HTR-8/SVneo (cell line): ENCODE measurements around the gene TSR3.

Experiments used
- DNase-seq: peaks from one replicate; pipeline ENCODE4 v3.0.0; 2011; ENCODE audit warnings: low spot score, mixed read lengths; ENCODE audit not compliant: insufficient read length
- FAIRE-seq: peaks from 2 replicates; lab custom pipeline; 2011; peaks lifted over from hg19 to GRCh38; lab: Jason Lieb, UNC

TSR3 gene

DNA sequence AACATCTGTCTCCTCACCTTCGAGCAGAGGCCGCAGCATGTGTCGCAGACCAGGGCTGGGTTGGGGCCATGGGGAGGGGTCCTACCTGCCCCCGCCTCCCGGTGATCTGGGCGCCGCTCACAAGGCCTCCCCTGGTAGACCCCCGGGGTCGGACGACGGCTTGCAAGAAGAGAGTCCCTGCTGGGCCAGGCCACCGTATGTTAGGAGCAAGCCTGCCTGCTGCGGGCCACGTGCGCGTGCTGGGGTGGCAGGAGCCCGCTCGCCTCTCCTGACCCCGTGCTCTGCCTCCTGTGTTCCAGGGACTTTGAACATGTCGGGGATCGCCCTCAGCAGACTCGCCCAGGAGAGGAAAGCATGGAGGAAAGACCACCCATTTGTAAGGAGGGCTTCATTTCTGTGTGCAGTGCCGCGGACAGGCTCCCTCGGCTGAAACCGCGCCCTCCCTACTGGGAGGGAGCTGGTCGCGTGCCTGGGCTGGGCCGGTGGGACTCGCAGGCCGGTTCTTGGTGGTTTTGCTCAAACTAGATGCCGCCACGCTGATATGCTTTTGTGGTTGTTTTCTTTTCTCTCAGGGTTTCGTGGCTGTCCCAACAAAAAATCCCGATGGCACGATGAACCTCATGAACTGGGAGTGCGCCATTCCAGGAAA, 37.8 kb downstream of the TSR3 start:
- DNase-seq = no peak
- no peak for FAIRE-seq

DNA sequence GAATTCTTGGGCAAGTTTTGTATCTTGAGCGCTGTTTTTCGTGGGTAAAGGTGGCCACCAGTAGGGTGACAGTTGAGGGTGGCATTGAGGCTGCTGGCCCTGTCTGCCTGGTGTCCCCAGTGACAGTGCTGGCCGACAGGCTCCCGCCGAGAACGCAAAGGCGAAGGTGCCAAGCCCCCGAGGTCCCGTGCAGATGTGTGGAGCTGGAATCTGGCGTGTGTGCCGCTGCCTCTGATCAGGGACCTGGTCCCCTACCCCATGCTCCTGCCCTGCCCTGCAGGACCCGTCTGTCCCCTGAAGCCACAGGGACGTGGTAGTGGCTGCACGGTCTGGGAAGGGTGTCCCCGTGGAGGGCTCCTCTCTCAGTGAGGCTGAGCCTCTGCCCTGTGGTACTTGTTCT, 38.8 kb downstream of the TSR3 start:
- DNase-seq (no peak), FAIRE-seq (no peak)

DNA sequence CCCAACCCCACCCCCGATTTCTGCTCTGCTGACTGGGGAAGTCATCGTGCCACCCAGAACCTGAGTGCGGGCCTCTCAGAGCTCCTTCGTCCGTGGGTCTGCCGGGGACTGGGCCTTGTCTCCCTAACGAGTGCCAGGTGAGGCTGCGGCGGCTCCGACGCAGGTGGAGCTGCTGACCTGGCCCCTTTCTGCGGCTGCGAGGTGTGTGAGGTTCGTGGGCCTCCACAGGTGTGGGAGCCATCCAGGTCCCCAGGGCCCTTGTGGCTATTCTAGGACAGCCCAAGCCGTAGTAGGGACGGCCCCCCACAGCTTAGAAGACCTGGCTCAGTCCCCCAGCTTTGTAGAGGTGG, 39.2 kb downstream of the TSR3 start:
- no peak for FAIRE-seq

DNA sequence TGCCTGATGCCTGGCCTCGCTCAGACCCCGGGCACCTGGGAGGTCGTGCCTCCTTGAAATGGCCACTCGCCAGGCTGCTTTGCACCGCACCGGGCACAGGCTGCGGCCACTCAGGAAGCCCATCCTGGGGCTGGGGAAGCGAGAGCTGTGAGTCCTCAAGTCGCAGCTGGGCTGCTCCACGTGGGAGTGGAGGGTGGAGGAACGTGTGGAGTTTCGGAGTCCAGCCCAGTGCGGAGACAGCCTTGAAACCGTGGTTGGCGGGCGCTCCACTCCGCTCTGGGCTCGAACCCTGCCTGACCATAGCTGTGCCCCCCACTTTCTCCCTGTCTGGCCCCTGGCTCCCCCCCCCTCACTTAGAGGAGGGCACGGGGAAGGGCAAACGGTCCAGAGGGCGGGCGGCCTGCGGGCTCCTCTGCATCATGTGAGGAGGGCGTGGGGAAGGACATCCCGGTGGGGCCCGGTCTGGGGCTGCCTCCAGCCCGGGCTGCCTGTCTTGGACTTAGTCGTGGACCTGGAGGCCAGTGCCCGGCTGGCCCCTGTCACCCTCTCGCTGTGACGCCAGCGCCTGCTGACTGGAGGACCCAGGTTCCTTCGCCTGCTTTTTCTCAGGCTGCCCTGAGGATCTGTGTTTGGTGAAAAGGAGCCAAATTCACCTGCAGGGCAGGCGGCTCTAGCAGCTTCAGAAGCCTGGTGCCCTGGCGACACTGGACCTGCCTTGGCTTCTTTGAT, 39.8 kb downstream of the TSR3 start:
- DNase-seq = no peak
- no peak for FAIRE-seq

More for the DNA sequence above, 39.2 kb downstream of the TSR3 start:
- no peak for DNase-seq

DNA sequence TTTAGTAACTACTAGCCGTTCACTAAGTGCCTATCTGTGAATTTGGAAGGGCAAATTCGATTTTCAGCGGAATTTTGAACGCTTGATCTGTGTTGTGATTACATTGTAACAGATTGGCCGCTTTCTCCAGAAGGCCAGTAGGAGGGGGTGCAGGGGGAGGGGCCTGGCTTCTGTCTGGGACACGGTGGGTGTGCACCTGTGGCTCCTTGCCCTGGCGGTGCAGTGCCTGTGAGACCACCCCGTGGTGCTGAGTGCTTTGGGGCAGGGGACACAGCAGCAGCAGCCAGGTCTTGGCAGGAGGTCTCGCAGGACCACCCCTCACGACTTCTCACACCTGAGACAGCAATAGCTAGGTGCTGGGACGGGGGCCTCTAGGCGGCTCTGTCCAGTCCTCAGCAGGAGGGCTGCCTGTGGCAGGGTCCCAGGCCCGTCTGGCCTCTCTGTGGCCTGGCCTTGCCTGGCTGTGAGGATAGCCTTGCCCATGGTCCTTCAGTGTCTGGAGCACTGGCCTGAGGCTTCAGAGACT, 40.4 kb downstream of the TSR3 start:
- DNase-seq (no peak), FAIRE-seq (no peak)

DNA sequence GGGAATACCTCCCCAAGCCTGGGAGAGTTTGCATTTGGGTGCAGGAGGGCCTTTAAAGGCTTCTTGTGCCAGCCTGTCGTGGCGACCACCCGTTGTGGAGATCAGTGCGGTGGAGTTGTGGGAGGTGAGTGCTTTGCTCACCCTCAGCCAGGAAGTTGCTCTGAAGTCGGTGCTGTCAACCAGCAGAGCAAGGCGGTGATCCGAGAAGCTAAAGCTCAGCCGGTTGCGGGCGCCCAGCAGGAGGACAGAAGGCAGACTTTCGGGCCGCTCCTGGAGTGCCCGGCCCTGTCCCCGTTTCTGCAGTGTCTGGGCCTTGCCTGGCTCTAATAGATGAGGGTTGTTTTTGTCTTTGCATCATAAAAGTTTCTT, 40.9 kb downstream of the TSR3 start:
- no peak for FAIRE-seq
- no peak for DNase-seq

DNA sequence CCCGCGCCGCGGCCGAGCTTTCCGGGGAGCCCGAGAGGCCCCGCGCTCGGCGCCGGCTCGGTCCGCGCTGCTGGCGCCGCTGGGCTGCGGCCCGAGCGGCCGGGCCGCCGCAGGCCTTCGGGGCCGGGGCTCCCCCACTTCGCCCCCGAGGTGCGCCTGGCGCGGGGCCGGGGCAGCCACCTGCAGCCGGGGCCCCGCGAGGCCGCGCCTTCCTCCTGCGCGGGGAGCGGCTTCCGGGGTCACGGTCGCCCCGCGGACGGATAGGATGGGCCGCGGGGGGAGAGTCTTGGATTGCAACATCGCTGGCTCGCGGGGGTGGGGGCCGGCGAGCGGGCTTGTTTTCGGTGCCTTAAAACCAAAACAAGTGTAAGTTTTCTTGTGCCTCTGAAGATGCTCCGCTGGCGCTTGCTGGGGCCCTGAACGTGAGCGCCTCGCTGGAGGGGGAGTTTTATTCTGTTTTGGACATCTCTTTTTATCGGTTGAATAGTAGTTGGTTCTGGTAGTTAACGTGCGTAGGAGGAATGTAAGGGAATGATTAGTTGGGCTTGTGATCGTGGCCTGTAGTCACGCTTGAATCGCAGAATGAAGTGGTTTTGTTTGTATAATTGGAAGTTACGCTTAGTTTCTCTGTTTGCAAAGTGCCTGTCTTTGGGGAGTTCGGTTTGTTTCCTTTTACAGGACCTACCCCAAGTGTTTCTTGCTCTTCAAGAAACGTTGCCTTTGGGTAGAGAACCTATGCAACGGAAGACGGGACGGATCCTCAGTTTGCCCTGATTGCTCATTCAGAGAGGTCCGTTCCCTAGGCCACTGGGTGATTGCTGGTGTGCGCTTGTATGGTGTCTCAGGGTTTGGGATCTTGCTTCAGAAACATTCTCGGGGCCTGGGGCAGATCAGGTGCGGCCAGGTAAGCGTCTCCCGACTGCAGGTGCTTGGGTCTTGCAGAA, 41.5 kb downstream of the TSR3 start:
- no peak for FAIRE-seq
- DNase-seq = no peak

DNA sequence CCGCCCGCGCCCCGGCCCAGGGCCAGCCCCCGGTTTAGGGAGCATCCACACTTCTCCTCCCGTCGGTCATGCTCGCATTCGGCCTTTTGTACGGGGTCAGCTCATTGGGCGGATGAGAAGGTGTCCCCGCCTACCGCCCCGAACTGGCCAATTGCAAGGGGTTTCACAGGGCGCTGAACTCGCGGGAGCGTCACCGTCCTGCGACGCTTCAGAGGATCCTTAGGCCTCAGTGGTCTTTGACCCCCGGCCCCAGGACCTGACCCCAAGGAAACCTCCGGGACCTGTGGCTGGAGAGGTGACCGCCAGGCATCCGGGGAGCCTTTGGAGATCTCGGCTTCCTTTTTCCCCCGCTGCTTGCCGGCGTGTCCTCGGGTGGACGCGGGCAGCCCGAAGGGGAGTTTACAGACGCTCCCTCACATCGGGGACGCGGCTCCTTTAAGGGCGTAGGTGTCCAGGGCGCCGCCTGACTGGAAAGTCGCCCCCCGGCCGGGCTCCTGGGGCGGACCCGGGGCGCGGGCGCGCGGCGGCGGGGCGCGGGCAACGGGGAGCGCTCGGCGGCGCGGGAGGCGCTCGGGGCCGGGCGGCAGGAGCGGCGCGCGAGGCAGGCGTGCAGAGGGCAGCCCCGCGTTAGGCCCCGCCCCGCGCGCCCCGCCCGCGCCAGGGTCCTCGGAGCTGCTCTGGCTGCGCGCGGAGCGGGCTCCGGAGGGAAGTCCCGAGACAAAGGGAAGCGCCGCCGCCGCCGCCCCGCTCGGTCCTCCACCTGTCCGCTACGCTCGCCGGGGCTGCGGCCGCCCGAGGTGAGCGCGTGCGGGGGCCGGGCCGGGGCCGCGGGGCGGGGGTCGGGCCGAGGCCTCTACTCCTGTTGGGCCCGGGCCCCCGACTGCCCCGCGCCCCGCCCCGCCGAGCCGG, 42.4 kb downstream of the TSR3 start, which contains the start of gene UBE2I:
Gene UBE2I, plus strand, starts transcription at position 660 of the 909 bp plus-strand sequence. CDS start 4,395 bp downstream, outside the sequence.
- DNase-seq = peak; percentile 93
- FAIRE-seq = peak; percentile 99

DNA sequence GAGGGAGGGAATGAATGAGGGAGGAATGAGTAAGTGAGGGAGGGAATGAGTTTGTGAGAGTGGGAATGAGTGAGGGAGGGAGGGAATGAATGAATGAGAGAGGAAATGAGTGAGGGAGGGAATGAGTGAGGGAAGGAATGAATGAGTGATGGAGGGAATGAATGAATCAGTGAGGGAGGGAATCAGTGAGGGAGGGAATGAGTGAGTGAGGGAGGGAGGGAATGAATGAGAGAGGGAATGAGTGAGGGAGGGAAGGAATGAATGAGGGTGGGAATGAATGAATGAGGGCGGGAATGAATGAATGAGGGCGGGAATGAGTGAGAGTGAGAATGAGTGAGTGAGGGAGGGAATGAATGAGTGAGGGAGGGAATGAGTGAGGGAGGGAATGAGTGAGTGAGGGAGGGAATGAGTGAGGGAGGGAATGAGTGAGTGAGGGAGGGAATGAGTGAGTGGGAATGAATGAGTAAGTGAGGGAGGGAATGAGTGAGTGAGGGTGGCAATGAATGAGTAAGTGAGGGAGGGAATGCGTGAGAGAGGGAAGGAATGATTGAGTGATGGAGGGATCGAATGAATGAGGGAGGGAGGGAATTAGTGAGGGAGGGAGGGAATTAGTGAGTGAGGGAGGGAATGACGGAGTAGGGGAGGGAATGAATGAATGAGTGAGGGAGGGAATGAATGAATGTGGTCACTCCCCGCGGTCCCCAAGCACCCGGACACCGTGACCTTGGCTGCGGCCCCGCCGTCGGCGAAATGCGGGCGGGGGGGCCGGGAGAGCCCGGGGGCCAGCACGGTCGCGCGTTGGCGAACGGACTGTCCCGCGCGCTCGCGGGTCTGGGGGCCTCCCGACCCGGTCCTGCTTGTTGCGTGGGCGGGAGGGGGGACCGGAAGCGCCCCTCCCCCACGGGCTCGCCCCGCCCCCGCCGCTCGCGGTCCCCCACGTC, 43.4 kb downstream of the TSR3 start:
- no peak for DNase-seq
- FAIRE-seq = no peak

DNA sequence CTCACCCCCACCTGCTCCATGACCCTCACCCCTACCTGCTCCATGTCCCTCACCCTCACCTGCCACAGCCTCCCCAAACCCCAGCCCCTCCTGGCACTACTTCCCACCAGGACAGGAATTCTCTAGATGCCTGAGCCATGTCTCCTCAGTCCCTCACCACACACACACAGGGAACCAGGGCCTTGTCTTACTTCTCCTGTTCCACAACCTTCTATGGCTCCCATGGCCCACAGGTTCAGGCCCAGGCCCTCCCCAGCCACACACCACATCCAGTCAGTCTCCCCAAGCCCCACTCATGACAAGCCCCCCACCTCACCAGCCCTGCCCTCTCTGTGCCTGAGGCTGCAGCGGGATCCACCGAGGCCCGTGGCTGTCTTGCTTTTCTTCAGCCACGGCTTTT, 45.3 kb downstream of the TSR3 start:
- FAIRE-seq (no peak), DNase-seq (no peak)

DNA sequence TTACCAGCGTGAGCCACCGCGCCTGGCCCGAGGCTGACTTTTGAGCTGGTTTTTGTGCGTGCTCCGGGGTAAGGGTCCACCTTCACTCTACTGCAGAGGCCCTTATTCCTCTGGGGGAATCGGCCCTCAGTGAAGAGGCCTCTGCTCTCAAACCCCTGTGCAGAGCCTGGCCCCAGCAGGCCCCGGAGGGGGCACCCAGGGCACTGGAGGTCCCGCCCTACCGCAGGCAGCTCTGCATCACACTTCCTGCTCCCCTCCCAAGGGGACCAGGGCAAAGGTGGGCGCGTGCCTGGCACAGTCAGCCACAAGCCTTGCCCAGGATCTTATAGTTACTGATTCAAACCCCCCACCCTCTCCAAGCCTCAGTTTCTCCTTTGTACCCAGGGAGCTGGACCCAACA, 45.9 kb downstream of the TSR3 start:
- FAIRE-seq (no peak), DNase-seq (no peak)

DNA sequence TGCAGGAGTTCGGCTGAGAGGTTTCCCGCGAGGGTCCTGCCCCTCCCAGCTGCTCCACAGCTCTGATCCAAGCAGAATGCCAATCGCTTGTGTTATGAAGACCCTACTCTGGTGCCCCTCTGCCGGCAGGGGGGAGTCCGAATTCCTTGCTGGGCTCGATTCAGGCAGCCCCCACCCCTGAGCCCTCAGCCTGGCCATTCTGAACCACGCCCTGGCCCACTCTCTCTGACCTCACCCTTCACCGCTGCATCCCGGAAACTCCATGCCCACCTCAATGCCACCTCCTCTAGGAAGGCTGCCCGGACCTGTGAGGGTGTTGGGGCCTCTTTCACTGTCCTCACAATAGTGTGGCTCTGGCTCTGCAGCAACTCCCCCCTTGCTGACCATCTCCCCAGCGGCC, 50.1 kb downstream of the TSR3 start:
- DNase-seq (no peak), FAIRE-seq (no peak)

DNA sequence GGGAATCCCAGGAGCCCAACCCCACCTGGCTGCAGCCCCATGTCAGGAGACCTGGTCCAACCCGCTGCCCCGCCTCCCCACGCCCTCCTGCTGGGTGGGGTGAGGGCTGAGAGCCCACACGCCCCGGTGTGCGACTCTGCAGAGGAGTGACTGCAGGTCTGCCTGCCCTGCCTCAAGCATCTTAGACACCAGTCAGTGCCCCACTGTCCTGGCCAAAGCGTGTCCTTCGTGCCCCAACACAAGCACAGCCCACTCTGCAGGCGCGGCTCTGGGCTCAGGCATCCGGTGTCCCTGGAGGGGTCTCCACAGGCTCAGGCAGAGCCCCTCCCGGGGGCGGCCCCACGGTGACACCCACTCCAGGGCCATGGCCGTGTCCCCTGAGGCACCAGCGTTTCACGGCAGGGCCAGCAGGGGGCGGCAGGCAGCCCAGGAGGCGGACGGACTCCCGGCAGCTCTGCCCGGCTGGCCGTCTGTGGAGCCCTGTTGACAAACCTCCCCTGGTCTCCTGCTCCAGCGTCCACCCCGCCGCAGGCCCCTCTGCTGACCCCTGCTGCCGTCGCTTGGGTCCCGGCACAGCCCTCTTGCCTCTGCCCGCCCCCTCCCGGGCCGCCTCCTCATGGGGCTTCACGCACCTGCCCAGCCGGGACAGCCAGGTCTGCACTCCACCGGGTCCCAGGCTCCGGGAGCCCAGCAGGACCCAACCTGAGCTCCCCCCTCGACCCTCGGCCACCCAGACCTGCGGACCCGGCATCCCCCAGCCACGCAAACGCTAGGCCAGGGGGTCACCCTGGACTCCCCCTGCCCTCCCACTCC, 50.8 kb downstream of the TSR3 start:
- no peak for FAIRE-seq
- peak; percentile 44 for DNase-seq

DNA sequence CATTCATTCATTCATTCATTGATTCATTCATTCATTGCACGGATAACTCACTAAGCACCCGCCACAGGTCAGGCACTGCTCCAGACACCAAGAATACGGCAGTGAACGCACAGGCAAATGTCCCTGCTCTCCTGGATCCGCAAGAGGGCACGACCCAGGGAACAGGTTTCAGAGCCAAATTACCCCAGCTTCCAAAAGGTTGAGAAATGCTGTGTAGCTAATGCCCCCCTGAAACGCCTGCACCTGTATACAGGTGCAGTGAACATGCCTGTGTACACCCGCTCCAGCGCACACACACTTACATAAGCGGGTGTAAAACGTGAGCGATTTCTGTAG, 51.8 kb downstream of the TSR3 start:
- no peak for DNase-seq
- no peak for FAIRE-seq
